ENCODE data around the gene VSIR. TPM values are rescaled to one million over a fixed set of nuclear protein-coding genes. Genes with fewer than 3 reads are reported as not detected.

VSIR gene
- total and polyA plus RNA-seq, 10 of the 15 experiments (the other 5 are each of a cell fraction or from before 2014, with no cell fraction given): 0.19 to 12.5 (median 6.7) TPM

GRCh38 chr10:71769279-71769823 lies 4.0 kb downstream of the VSIR start (continued):
- TF ChIP-seq BCLAF1 (IDR thresholded peaks at IDR 0.05) (no peak), NRF1 (conservative IDR thresholded peaks at IDR 0.05; ENCODE audit: low read depth, low read length) (no peak), ZBTB40 (IDR thresholded peaks at IDR 0.05; ENCODE audit: borderline replicate concordance) (no peak; the same call in 1 of the 2 replicates), IKZF1 (conservative IDR thresholded peaks at IDR 0.05) (peak; percentile 86), CBX3 (IDR thresholded peaks at IDR 0.05; ENCODE audit: borderline replicate concordance, low read depth) (no peak), CEBPB (IDR thresholded peaks at IDR 0.05; ENCODE audit: borderline replicate concordance in 1 of 2, low read depth in 2 of 2, low read length in 2 of 2) (no peak), MEF2A (IDR thresholded peaks at IDR 0.05; ENCODE audit: insufficient read depth, low read depth, low read length) (no peak), E2F4 (IDR thresholded peaks at IDR 0.05; ENCODE audit: low read depth, low read length) (no peak), SUZ12 (IDR thresholded peaks at IDR 0.05; ENCODE audit: unreplicated experiment) (no peak), MAX (IDR thresholded peaks at IDR 0.05; ENCODE audit: low read depth, low read length) (no peak), SMC3 (IDR thresholded peaks at IDR 0.05; ENCODE audit: borderline replicate concordance, low read length) (no peak), FOXM1 (IDR thresholded peaks at IDR 0.05; ENCODE audit: low read depth, low read length) (0 out of 2 replicates have a peak, but pooled peaks have one; percentile 51), CHD2 (IDR thresholded peaks at IDR 0.05; ENCODE audit: borderline replicate concordance, low read depth, low read length) (peak; percentile 75; the same call in 1 of the 2 replicates), SMAD1 (IDR thresholded peaks at IDR 0.05; ENCODE audit: low read depth, partially characterized antibody) (peak; percentile 85), PRDM15 (CRISPR knock-in tag; IDR thresholded peaks at IDR 0.05) (no peak), MYC (IDR thresholded peaks at IDR 0.05; ENCODE audit: insufficient read depth, insufficient read length, insufficient replicate concordance, low read length, severe bottlenecking) (no peak), JUNB (IDR thresholded peaks at IDR 0.05) (peak; percentile 37; the same call in 1 of the 2 replicates)
